ENCODE data around the gene ENTPD7.

DNA sequence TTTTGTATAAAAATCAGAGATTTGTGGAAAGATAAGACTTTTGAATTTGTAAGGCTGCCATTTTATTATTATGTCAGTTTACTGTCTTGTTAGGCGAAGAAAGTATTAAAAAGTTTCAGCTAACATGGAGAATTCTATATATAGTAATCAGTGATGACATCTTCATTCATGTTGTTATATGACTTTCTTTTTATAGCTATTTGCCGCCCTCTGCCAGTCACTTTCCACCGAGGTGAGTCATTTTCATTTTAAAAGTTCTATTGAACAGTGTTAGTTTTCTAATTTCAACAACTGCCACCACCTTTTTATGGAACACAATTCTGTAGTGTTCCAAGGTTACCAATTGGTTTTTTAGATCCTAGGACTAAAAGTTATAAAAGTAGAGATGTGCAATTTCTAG is 84.5 kb downstream of the ENTPD7 start:
- TF ChIP-seq POLR2AphosphoS5 (IDR thresholded peaks at IDR 0.05) (no peak), RAD21 (conservative IDR thresholded peaks at IDR 0.05) (no peak), EZH2 (IDR thresholded peaks at IDR 0.05; ENCODE audit: borderline replicate concordance, insufficient read depth, low read length, poor library complexity, severe bottlenecking) (no peak), EP300 (conservative IDR thresholded peaks at IDR 0.05; ENCODE audit: poor library complexity, severe bottlenecking) (no peak), MXI1 (conservative IDR thresholded peaks at IDR 0.05; ENCODE audit: poor library complexity, severe bottlenecking) (no peak), SMC3 (conservative IDR thresholded peaks at IDR 0.05; ENCODE audit: poor library complexity) (no peak)
- TF ChIP-seq, protein P1, sequence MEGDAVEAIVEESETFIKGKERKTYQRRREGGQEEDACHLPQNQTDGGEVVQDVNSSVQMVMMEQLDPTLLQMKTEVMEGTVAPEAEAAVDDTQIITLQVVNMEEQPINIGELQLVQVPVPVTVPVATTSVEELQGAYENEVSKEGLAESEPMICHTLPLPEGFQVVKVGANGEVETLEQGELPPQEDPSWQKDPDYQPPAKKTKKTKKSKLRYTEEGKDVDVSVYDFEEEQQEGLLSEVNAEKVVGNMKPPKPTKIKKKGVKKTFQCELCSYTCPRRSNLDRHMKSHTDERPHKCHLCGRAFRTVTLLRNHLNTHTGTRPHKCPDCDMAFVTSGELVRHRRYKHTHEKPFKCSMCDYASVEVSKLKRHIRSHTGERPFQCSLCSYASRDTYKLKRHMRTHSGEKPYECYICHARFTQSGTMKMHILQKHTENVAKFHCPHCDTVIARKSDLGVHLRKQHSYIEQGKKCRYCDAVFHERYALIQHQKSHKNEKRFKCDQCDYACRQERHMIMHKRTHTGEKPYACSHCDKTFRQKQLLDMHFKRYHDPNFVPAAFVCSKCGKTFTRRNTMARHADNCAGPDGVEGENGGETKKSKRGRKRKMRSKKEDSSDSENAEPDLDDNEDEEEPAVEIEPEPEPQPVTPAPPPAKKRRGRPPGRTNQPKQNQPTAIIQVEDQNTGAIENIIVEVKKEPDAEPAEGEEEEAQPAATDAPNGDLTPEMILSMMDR (IDR thresholded peaks at IDR 0.05; ENCODE audit: poor library complexity, severe bottlenecking) = no peak
- TF ChIP-seq, protein P2, sequence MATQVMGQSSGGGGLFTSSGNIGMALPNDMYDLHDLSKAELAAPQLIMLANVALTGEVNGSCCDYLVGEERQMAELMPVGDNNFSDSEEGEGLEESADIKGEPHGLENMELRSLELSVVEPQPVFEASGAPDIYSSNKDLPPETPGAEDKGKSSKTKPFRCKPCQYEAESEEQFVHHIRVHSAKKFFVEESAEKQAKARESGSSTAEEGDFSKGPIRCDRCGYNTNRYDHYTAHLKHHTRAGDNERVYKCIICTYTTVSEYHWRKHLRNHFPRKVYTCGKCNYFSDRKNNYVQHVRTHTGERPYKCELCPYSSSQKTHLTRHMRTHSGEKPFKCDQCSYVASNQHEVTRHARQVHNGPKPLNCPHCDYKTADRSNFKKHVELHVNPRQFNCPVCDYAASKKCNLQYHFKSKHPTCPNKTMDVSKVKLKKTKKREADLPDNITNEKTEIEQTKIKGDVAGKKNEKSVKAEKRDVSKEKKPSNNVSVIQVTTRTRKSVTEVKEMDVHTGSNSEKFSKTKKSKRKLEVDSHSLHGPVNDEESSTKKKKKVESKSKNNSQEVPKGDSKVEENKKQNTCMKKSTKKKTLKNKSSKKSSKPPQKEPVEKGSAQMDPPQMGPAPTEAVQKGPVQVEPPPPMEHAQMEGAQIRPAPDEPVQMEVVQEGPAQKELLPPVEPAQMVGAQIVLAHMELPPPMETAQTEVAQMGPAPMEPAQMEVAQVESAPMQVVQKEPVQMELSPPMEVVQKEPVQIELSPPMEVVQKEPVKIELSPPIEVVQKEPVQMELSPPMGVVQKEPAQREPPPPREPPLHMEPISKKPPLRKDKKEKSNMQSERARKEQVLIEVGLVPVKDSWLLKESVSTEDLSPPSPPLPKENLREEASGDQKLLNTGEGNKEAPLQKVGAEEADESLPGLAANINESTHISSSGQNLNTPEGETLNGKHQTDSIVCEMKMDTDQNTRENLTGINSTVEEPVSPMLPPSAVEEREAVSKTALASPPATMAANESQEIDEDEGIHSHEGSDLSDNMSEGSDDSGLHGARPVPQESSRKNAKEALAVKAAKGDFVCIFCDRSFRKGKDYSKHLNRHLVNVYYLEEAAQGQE (IDR thresholded peaks at IDR 0.05; ENCODE audit: borderline replicate concordance) = no peak

Data from neural cell (in vitro differentiated cells).